Suprapubic skin (tissue), 4 donors: ENCODE results near the gene BRAT1. TPM values are rescaled to one million over a fixed set of nuclear protein-coding genes. Genes with fewer than 3 reads are reported as not detected.
"Not testable (repeated sequence)": the region's sequence is repeated elsewhere in the genome, so short reads cannot be mapped to it uniquely, and the experiment has no call there.

ENCODE experiments used
- DNase-seq, 2 donors: peaks; one replicate each; pipeline ENCODE4 v3.0.0-alpha.2; 2019; ENCODE audit warnings: low spot score in 2 of 2
- H3K27ac ChIP-seq: fragments of 200-600 bp; sonication (generic); one replicate; pipeline ENCODE4 v1.5.1; 2019
- H3K27me3 ChIP-seq: fragments of 200-600 bp; sonication (generic); one replicate; pipeline ENCODE4 v1.5.1; 2019
- H3K36me3 ChIP-seq: fragments of 200-600 bp; sonication (generic); one replicate; pipeline ENCODE4 v1.5.1; 2019
- H3K4me1 ChIP-seq: fragments of 200-600 bp; sonication (generic); one replicate; pipeline ENCODE4 v1.5.1; 2019
- H3K4me3 ChIP-seq: fragments of 200-600 bp; sonication (generic); one replicate; pipeline ENCODE4 v1.5.1; 2019; ENCODE audit warnings: mild to moderate bottlenecking
- H3K9me3 ChIP-seq: fragments of 200-600 bp; sonication (generic); one replicate; pipeline ENCODE4 v1.5.1; 2019
- CTCF ChIP-seq, 2 donors: fragments of 200-600 bp in 1 of 2; fragments of 450-650 bp in 1 of 2; sonication (generic) in 1 of 2; IDR thresholded peaks; one replicate each; pipeline ENCODE4 v1.5.1; 2016 to 2019; ENCODE audit warnings: antibody characterized with exemption in 2 of 2, mild to moderate bottlenecking in 1 of 2, moderate library complexity in 1 of 2
- EP300 ChIP-seq: sonication (generic); formaldehyde crosslinking; IDR thresholded peaks from one replicate; pipeline ENCODE4 v1.6.1; 2017; ENCODE audit warnings: antibody characterized with exemption
- POLR2A ChIP-seq, 2 donors: fragments of 450-650 bp; IDR thresholded peaks; one replicate each; pipeline ENCODE4 v1.6.1; 2017; ENCODE audit warnings: antibody characterized with exemption in 2 of 2, mild to moderate bottlenecking in 2 of 2, moderate library complexity in 2 of 2
- POLR2AphosphoS5 ChIP-seq, 3 donors: sonication (generic); formaldehyde crosslinking; IDR thresholded peaks; one replicate each; pipeline ENCODE4 v1.6.1; 2017; ENCODE audit warnings: antibody characterized with exemption in 3 of 3
- WGBS: methylation state at CpG from one replicate; pipeline ENCODE4 v1.1.5; 2018; 5-methylcytosine and 5-hydroxymethylcytosine counted together
- total RNA-seq, 4 donors: library from RNA; depleted of rRNA; stranded (reverse); fragments of >200 nt; gene quantifications; one replicate each; pipeline ENCODE4 v1.1.0, GENCODE V29; 2016

BRAT1 gene
- total RNA-seq, 4 donors from 2014 or later, result 51.5 to 79.3 (median 63.3) TPM

- no peak overlapping the region for H3K27ac ChIP-seq
- no peak overlapping the region for H3K4me3 ChIP-seq
- TF ChIP-seq POLR2AphosphoS5 (IDR thresholded peaks at IDR 0.05) (no peak), CTCF (IDR thresholded peaks at IDR 0.05) (no peak)
- DNase-seq, result no peak
- H3K27me3 ChIP-seq, result no peaks in the 10 kb centered on the region
- 86% methylated on average over 26 of the region's 28 CpGs for WGBS
- H3K4me1 ChIP-seq, result peaks cover 7% of the 10 kb centered on the region
- peaks cover 10% of the 10 kb centered on the region for H3K36me3 ChIP-seq
- no peaks in the 10 kb centered on the region for H3K9me3 ChIP-seq
Observed at GRCh38 chr7:2566890-2567678, 11.8 kb upstream of the BRAT1 start.

- WGBS, result 84% methylated on average over 8 of the region's 8 CpGs
- Histone ChIP-seq H3K27ac (no peak overlapping the region), H3K4me1 (peaks cover 7% of the 10 kb centered on the region), H3K4me3 (no peak overlapping the region), H3K27me3 (no peaks in the 10 kb centered on the region), H3K9me3 (no peaks in the 10 kb centered on the region), H3K36me3 (peaks cover 5% of the 10 kb centered on the region)
- TF ChIP-seq CTCF (IDR thresholded peaks at IDR 0.05) (no peak), EP300 (no peak), POLR2A (IDR thresholded peaks at IDR 0.05) (no peak), POLR2AphosphoS5 (IDR thresholded peaks at IDR 0.05) (no peak)
- no peak for DNase-seq
Observed at GRCh38 chr7:2566348-2566889, 11.1 kb upstream of the BRAT1 start.

DNA sequence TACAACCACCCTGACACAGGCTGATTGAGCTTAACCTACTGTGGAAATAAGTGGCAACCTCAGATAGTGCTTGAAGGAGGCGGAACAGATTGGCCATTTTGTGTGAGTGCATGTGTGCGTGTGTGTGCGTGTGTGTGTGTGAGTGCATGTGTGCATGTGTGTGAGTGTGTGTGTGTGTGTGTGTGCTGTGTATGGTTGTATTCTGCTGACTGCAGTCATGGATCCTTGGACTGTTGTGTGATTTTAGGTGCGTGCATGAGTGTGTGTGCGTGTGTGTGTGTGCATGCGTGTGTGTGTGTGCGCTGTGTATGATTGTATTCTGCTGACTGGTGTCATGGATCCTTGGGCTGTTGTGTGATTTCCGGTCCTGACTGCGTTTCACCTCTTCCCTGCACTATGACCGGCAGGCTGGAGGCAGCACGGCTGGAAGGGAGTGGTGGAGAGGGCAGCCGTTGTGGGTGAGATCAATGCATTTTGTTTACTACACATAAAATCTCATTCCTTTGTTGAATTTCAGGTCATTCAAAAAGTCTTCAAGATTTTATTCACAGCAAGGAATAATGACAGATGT, 9.7 kb upstream of the BRAT1 start:
- WGBS, result 90% methylated on average over 12 of the region's 12 CpGs
- Histone ChIP-seq H3K9me3 (no peaks in the 10 kb centered on the region), H3K4me3 (no peak overlapping the region), H3K27ac (no peak overlapping the region), H3K4me1 (peaks cover 14% of the 10 kb centered on the region), H3K36me3 (peaks cover 5% of the 10 kb centered on the region), H3K27me3 (no peaks in the 10 kb centered on the region)
- no peak for DNase-seq
- TF ChIP-seq POLR2A (IDR thresholded peaks at IDR 0.05) (no peak), EP300 (no peak), POLR2AphosphoS5 (IDR thresholded peaks at IDR 0.05) (no peak), CTCF (IDR thresholded peaks at IDR 0.05) (no peak)

GRCh38 chr7:2563955-2564354, 8.6 kb upstream of the BRAT1 start:
- H3K4me1 ChIP-seq, result peaks cover 24% of the 10 kb centered on the region
- H3K9me3 ChIP-seq, H3K36me3 ChIP-seq, H3K27me3 ChIP-seq, H3K27ac ChIP-seq, DNase-seq, H3K4me3 ChIP-seq: not testable (repeated sequence)
- 97% methylated on average over 3 of the region's 3 CpGs for WGBS

GRCh38 chr7:2559283-2559950, 4.1 kb upstream of the BRAT1 start:
- Histone ChIP-seq H3K4me1 (peaks cover 38% of the 10 kb centered on the region), H3K27me3 (no peaks in the 10 kb centered on the region), H3K36me3 (no peaks in the 10 kb centered on the region), H3K4me3 (peak overlapping the region; percentile 99), H3K9me3 (no peaks in the 10 kb centered on the region), H3K27ac (peak overlapping the region; percentile 79)
- 23% methylated on average over 11 of the region's 53 CpGs for WGBS
- TF ChIP-seq POLR2AphosphoS5 (IDR thresholded peaks at IDR 0.05), result no peak
- no peak for TF ChIP-seq CTCF (IDR thresholded peaks at IDR 0.05)
- no peak for TF ChIP-seq POLR2A (IDR thresholded peaks at IDR 0.05)
- no peak for TF ChIP-seq EP300
- no peak for DNase-seq
